GM21723 (cell line): Measurements from ENCODE around the gene GPX6.
A peak's percentile ranks its signal among the peaks of the same experiment; 100 is the strongest.
"Not testable (repeated sequence)": the region's sequence is repeated elsewhere in the genome, so short reads cannot be mapped to it uniquely, and the experiment has no call there.

Source experiments
- ATAC-seq: cut with Tn5 transposase; IDR thresholded peaks from one replicate; pipeline ENCODE4 v1.9.1; 2021; ENCODE audit warnings: mild to moderate bottlenecking, moderate library complexity; ENCODE audit not compliant: unreplicated experiment

The GPX6 gene

DNA sequence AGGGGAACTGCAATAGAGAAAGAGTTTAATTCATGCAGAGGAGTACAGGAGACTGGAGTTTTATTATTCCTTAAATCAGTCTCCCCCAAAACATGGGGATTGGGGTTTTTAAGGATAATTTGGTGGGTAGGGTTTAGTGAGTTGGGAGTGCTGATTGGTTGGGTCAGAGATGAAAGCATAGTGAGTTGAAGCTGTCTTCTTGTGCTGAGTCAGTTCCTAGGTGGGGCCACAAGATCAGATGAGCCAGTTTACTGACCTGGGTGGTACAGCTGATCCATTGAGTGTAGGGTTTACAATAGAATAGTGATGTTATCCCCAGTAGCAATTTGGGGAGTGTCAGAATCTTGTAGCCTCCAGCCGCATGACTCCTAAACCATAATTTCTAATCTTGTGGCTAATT lies 29.1 kb downstream of the GPX6 start:
- no peak for ATAC-seq

DNA sequence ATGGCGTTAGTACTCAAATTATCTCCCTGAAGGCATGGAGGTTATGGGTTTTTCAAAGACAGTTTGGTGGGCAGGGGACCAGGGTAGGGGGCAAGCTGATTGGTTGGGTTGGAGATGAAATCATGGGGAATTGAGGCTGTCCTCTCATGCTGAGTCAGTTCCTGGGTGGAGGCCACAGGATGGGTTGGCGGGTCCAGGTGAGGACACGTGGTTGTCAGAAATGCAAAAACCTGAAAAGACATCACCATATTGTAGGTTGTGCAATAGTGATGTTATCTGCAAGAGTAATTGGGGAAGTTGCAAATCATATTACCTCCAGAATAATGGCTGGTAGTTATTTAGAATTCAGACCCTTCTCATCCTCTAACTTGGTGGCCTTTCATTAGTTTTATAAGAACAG lies 30.1 kb downstream of the GPX6 start:
- no peak for ATAC-seq

DNA sequence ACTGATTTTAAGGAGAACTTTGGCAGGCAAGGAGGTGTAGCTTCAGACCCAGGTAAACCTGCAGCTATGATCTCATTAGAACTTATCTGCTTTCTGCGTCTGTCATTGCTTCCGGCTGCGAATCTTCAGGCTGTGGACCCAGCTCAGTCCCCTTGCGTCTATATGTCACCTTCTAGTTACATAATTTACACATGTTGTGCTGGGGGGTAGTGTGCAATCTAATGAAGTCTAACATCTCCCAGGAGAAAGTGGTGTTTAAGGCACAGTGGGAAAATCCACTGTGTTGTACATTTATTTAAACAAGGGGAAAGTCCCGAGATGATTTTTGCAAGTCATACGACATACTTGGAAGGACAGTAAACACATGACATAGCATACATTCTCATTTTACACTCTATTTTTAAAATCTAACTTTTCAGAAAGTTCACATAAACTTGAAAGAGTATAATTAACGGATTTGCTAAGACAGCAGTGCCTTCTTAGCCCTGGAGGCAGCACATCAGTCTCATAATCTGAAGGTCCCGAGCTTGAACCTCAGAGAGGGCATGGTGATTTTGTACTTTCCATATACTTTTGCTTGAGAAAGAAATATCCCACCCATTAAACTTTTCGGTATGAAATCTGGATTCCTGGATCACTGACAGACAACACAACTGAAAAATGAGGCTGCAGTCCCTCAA lies 35.2 kb downstream of the GPX6 start:
- no peak for ATAC-seq

DNA sequence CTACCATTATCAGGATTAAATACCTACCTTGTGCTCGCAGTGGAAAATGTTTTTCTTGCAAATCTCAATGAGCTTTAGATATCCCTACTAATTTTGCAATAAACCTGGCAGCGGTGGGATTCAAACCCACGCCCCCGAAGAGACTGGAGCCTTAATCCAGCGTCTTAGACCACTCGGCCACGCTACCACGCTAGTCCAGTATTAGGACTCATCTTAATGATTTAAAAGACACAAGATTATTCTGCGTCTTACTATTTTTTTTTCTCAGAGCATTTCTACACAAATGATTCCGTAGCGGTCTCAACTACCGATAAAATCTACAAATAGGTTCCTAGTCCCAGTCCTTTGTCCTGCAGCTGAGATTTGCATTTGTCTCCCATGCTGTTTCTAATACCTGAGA lies 37.1 kb downstream of the GPX6 start:
- no peak for ATAC-seq

DNA sequence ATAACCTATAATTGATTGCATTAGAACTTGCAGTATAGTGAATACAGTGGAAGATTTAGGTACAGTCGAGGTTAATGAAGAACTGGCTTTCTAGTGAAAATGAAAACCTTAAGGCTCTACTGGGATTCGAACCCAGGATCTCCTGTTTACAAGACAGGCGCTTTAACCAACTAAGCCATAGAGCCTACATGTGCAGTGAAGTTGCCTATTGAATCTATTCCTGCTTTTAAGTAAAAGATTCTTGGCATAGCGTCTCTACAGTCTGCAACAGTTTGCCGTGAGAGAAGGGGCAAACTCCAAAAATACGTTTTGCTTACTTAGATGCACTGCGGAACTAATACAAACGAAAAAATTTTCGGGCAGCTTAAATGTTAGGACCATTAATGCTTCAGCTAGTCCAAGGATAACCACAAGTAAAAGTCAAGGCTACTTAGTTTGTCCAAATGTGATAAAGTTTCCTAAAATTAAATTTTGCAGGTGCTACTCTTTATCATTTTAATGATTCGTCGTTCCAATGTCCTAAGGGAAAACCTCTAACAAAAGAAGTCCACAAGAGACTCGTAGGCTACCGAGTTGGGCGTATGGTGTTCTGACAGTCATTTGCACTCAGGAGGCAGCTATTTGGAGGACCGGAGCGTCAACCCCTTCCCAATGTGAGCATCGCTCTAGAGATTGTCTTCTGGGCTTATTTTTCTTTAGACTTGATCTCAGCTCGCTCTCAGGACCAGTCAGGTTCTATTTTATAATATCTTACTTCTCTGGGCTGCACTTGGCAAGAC lies 41.0 kb downstream of the GPX6 start:
- peak; percentile 80 for ATAC-seq

DNA sequence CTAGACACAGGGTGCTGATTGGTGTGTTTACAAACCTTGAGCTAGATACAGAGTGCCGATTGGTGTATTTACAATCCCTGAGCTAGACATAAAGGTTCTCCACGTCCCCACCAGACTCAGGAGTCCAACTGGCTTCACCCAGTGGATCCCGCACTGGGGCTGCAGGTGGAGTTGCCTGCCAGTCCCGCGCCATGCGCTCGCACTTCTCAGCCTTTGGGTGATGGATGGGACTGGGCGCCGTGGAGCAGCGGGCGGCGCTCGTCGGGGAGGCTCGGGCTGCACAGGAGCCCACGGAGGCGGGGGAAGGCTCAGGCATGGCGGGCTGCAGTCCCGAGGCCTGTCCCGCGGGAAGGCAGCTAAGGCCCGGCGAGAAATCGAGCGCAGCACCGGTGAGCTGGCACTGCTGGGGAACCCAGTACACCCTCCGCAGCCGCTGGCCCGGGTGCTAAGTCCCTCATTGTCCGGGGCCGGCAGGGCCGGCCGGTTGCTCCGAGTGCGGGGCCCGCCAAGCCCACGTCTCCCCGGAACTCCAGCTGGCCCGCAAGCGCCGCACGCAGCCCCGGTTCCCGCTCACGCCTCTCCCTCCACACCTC lies 46.3 kb downstream of the GPX6 start:
- not testable (repeated sequence) for ATAC-seq

DNA sequence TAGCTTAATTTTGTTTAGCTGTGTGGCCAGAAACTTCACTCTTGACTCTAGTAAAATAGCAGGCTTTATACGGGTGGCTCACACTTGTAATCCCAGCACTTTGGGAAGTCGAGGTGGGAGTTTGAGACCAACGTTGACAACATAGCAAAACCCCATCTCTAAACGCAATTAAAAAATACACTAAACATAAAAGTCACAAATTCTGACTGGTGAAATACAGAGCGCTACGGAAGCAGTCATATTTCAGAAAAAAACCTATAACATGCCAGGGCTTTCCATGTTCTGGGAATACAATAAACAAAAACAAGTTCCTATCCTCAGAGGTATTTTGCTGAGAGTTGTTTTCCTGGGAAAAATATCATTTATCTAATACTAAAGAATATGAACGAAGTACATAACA lies 47.5 kb downstream of the GPX6 start:
- ATAC-seq, result no peak

DNA sequence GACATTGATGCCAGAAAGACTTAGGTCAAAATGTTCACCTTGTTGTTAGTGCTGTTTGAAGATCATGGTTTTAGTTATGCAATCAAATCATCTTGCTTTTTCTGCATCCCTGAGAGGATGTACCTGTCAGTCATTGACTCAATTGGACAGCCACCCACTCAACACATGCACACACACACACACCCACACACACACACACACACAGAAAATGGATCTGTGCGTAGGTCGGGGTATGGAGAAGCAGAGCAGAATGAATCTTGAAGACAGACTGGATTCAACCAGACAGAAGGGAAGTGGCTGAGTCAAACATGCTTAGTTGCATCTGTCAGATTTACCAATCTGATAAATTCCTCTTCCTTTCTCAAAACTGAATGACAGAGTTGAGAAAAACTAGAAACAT lies 53.2 kb downstream of the GPX6 start:
- ATAC-seq, result no peak

DNA sequence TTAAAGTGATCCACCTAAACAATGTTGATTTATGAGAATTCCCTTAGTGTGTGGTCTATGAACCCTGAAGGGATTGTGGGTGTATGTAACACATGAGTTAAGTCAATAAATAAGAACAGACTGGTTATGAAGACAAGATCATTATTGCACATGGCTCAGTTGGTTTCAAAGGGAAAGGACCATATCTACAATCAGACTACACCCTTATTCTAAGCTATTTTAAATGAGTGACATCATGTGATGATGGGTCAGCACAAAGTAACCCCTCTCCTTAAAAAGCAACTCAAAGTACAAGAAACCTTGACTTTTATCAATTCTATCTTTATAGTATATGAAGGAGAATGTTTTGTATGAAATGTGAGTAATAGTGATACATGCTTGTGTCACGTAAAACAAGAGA lies 57.0 kb downstream of the GPX6 start:
- ATAC-seq, result no peak
